GM10266 (cell line): ENCODE results near the gene PROK2.

ENCODE experiments used
- DNase-seq: peaks from one replicate; pipeline ENCODE4 v3.0.0; 2012; ENCODE audit errors: extremely low spot score
- TF ChIP-seq, protein P1 (sequence below): IDR thresholded peaks from 2 replicates; pipeline ENCODE4 v1.5.1; 2012; ENCODE audit warnings: mild to moderate bottlenecking, low read depth; ENCODE audit not compliant: control insufficient read depth, insufficient read depth; ENCODE audit errors: missing control alignments

Gene PROK2

DNA sequence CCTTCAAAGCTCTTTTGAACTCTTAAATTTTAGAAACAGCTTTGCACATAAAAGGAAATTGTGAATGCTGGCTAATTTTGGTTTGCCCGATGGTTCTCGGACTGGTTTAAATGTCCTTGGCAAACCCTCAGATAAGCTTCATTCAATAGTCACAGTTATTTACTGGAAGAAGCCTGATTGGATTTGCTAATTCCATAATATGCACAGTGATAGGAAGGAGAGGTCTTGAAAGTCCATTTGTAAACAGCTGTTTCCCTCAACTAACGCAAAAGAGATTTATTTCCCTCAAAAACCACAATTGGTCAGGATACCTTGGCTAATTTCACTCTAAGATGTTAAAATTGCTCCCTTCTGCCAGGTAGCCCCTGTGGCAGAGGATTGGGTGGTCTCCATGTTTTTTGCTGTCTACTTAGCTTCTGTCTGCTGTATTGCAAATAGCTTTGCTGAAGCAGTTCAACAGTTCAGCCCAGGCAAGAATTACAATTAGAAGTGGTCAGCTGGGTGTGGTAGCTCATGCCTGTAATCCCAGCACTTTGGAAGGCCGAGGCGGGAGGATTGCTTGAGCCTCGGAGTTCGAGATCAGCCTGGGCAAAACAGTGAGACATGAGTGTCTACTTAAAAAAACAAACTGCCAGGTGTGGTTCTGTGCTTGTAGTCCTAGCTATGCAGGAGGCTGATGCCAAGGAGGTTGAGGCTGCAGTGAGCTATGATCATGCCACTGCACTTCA is 30.6 kb upstream of the PROK2 start:
- TF ChIP-seq, protein P1, sequence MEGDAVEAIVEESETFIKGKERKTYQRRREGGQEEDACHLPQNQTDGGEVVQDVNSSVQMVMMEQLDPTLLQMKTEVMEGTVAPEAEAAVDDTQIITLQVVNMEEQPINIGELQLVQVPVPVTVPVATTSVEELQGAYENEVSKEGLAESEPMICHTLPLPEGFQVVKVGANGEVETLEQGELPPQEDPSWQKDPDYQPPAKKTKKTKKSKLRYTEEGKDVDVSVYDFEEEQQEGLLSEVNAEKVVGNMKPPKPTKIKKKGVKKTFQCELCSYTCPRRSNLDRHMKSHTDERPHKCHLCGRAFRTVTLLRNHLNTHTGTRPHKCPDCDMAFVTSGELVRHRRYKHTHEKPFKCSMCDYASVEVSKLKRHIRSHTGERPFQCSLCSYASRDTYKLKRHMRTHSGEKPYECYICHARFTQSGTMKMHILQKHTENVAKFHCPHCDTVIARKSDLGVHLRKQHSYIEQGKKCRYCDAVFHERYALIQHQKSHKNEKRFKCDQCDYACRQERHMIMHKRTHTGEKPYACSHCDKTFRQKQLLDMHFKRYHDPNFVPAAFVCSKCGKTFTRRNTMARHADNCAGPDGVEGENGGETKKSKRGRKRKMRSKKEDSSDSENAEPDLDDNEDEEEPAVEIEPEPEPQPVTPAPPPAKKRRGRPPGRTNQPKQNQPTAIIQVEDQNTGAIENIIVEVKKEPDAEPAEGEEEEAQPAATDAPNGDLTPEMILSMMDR: no peak
- DNase-seq: no peak

DNA sequence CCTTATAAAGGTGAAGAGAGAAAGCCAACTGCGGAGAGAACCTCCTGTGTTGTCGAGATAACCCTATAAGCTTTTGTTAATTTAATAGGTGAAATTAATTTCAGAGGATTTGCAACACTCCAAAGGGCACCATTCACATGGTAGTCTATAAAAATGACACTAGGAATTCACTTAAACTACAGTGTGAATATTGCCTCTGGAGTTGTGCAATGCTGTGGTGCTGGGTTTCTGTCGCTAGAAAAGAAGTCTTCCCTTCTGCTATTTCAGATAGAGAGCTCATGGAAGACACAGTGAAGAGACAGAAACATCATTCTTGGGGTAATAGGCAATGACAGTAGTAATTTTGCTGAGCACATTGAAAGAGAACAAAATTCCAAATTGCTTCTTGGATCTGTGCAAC is 28.8 kb upstream of the PROK2 start:
- DNase-seq: no peak
- TF ChIP-seq, protein P1: no peak

DNA sequence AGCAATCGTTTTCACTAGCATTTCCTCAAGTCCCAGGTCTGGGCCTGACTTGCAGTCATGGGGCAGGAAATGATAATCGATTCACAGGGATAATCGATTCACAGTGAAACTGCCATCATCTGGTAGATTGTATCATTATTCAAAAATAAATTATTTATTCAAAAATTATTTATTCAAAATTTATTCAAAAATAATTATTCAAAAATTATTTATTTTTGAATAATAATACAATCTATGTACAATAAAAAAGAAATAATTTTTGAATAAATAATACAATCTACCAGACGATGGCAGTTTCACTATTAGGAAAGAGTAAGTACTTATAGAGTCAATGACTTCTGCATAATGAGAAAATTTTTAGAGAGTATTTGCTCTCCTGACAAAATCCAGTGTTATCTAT is 28.1 kb upstream of the PROK2 start:
- no peak for DNase-seq
- TF ChIP-seq, protein P1: no peak

DNA sequence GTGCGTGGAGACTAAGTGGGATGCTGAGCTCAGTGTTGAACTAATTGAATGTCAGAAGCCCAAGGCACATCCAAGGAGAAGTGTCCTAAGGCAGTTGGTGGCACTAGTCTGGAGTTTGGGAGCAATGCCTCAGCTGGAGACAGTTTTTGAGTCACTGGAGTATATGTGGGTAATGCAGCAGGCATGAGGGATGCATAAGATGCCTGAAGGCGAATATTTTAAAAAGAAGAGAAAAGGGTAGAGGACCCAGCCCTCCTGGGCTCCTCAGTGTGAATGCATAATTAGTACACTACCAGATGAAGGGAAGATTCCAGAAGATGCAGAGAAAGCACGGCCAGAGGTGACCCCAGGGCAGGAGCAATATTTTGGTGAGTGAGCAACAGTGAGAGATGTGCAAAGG is 25.1 kb upstream of the PROK2 start:
- no peak for DNase-seq
- TF ChIP-seq, protein P1: no peak

GRCh38 chr3:71809321-71810026 is 24.5 kb upstream of the PROK2 start:
- DNase-seq: no peak
- TF ChIP-seq, protein P1: no peak

GRCh38 chr3:71806736-71807135 is 21.8 kb upstream of the PROK2 start:
- no peak for DNase-seq
- TF ChIP-seq, protein P1: no peak

GRCh38 chr3:71805691-71806090 is 20.7 kb upstream of the PROK2 start:
- TF ChIP-seq, protein P1: no peak
- no peak for DNase-seq
